Measurements from ENCODE around the gene PACRGL.

PACRGL gene

DNA sequence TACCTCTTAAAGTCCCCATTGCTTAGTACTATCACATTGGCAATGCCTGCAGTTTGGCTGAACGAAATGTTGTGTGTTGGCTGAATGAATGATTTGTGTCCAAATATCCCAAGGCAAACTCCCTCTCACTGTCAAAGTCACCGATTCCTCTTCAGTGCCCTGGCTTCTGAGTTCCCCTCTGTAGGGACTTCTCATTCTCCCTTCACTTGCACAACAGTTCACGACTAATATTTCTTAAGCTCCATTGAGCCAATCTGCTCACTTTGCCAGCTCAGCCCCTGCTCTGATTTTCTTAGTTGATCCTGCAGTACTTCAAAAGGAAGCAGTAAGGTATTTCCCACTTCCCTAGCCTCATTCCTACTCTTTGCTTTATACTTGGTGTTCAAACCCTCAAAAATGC is 21.9 kb upstream of the PACRGL start:
- H3K27me3 ChIP-seq (ENCODE audit: insufficient read depth, poor library complexity, severe bottlenecking): no peaks in the 10 kb centered on the region
- DNase-seq (ENCODE audit: low spot score) (no peak), ATAC-seq (ENCODE audit: low read depth) (no peak)
- TF ChIP-seq, protein P1, sequence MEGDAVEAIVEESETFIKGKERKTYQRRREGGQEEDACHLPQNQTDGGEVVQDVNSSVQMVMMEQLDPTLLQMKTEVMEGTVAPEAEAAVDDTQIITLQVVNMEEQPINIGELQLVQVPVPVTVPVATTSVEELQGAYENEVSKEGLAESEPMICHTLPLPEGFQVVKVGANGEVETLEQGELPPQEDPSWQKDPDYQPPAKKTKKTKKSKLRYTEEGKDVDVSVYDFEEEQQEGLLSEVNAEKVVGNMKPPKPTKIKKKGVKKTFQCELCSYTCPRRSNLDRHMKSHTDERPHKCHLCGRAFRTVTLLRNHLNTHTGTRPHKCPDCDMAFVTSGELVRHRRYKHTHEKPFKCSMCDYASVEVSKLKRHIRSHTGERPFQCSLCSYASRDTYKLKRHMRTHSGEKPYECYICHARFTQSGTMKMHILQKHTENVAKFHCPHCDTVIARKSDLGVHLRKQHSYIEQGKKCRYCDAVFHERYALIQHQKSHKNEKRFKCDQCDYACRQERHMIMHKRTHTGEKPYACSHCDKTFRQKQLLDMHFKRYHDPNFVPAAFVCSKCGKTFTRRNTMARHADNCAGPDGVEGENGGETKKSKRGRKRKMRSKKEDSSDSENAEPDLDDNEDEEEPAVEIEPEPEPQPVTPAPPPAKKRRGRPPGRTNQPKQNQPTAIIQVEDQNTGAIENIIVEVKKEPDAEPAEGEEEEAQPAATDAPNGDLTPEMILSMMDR (IDR thresholded peaks at IDR 0.05; ENCODE audit: poor library complexity, severe bottlenecking): no peak
- no peaks in the 10 kb centered on the region for H3K9me3 ChIP-seq (ENCODE audit: severe bottlenecking)
- H3K36me3 ChIP-seq (ENCODE audit: low read depth): no peaks in the 10 kb centered on the region
- H3K4me1 ChIP-seq (ENCODE audit: insufficient read depth, poor library complexity, severe bottlenecking): no peaks in the 10 kb centered on the region
- H3K4me3 ChIP-seq (ENCODE audit: severe bottlenecking): no peak overlapping the region
- no peak overlapping the region for H3K27ac ChIP-seq (ENCODE audit: poor library complexity, severe bottlenecking)

DNA sequence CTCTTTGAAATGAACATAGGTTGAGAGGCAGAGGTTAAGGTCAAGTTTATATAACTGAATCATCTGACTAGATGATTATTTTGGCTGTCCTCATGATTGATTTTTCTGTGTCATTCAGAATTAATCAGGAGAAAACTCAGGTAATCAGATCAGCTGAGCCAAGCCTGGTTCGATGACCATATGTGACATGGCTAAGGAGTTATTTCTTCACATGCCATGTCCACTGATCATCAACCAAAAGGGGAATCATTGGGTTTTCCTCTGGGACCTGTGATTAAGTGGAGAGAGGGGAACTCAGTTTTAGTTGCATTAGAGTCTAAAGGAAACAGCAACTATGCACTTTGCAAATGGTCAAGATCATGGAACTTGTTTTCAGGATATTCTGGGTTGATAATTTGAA is 20.3 kb upstream of the PACRGL start:
- H3K4me3 ChIP-seq (ENCODE audit: severe bottlenecking): no peak overlapping the region
- H3K27me3 ChIP-seq (ENCODE audit: insufficient read depth, poor library complexity, severe bottlenecking): no peaks in the 10 kb centered on the region
- no peak for ATAC-seq (ENCODE audit: low read depth)
- H3K36me3 ChIP-seq (ENCODE audit: low read depth): no peaks in the 10 kb centered on the region
- H3K4me1 ChIP-seq (ENCODE audit: insufficient read depth, poor library complexity, severe bottlenecking): no peaks in the 10 kb centered on the region
- no peaks in the 10 kb centered on the region for H3K9me3 ChIP-seq (ENCODE audit: severe bottlenecking)
- H3K27ac ChIP-seq (ENCODE audit: poor library complexity, severe bottlenecking): no peak overlapping the region
- TF ChIP-seq, protein P1 (IDR thresholded peaks at IDR 0.05; ENCODE audit: poor library complexity, severe bottlenecking): no peak
- DNase-seq (ENCODE audit: low spot score): no peak

DNA sequence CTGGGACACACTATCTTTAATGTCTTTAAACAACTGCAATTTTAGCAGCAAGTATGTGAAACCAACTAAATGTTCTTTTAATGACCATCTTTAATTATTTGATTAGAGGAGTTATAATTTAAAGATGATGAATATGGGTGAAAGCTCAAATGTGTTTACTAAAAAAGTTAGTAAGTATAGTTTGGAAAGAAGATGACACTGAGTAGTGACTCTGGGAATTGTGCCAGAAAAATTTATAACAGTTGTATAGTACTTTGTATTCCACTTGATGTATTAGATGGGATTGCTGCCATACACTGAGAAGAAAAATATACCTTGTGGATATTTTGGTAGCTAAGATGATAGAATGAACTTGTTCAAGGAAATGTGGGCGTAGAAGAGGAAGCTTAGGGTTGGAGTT is 19.5 kb upstream of the PACRGL start:
- Histone ChIP-seq H3K4me3 (ENCODE audit: severe bottlenecking) (no peak overlapping the region), H3K9me3 (ENCODE audit: severe bottlenecking) (no peaks in the 10 kb centered on the region), H3K27me3 (ENCODE audit: insufficient read depth, poor library complexity, severe bottlenecking) (no peaks in the 10 kb centered on the region), H3K4me1 (ENCODE audit: insufficient read depth, poor library complexity, severe bottlenecking) (no peaks in the 10 kb centered on the region), H3K36me3 (ENCODE audit: low read depth) (no peaks in the 10 kb centered on the region), H3K27ac (ENCODE audit: poor library complexity, severe bottlenecking) (no peak overlapping the region)
- ATAC-seq (ENCODE audit: low read depth) (no peak), DNase-seq (ENCODE audit: low spot score) (no peak)
- TF ChIP-seq, protein P1 (IDR thresholded peaks at IDR 0.05; ENCODE audit: poor library complexity, severe bottlenecking): no peak

- TF ChIP-seq, protein P1 (IDR thresholded peaks at IDR 0.05; ENCODE audit: poor library complexity, severe bottlenecking): no peak
- Histone ChIP-seq H3K36me3 (ENCODE audit: low read depth) (no peaks in the 10 kb centered on the region), H3K27ac (ENCODE audit: poor library complexity, severe bottlenecking) (no peak overlapping the region), H3K9me3 (ENCODE audit: severe bottlenecking) (no peaks in the 10 kb centered on the region), H3K4me3 (ENCODE audit: severe bottlenecking) (no peak overlapping the region), H3K4me1 (ENCODE audit: insufficient read depth, poor library complexity, severe bottlenecking) (no peaks in the 10 kb centered on the region), H3K27me3 (ENCODE audit: insufficient read depth, poor library complexity, severe bottlenecking) (no peaks in the 10 kb centered on the region)
- DNase-seq (ENCODE audit: low spot score): no peak
- no peak for ATAC-seq (ENCODE audit: low read depth)
These were observed 19.0 kb upstream of the PACRGL start for GRCh38 chr4:20681271-20681670.

GRCh38 chr4:20682853-20683252 is 17.4 kb upstream of the PACRGL start:
- Histone ChIP-seq H3K27me3 (ENCODE audit: insufficient read depth, poor library complexity, severe bottlenecking) (no peaks in the 10 kb centered on the region), H3K27ac (ENCODE audit: poor library complexity, severe bottlenecking) (no peak overlapping the region), H3K9me3 (ENCODE audit: severe bottlenecking) (no peaks in the 10 kb centered on the region), H3K4me1 (ENCODE audit: insufficient read depth, poor library complexity, severe bottlenecking) (no peaks in the 10 kb centered on the region), H3K4me3 (ENCODE audit: severe bottlenecking) (no peak overlapping the region), H3K36me3 (ENCODE audit: low read depth) (no peaks in the 10 kb centered on the region)
- TF ChIP-seq, protein P1 (IDR thresholded peaks at IDR 0.05; ENCODE audit: poor library complexity, severe bottlenecking): no peak
- no peak for DNase-seq (ENCODE audit: low spot score)
- no peak; the same call in 2 of the 3 replicates for ATAC-seq (ENCODE audit: low read depth)

Data from RWPE2 (cell line).